ENCODE results near the gene SPIN4.
A peak's percentile ranks its signal among the peaks of the same experiment; 100 is the strongest.
"Not testable (repeated sequence)": the region's sequence is repeated elsewhere in the genome, so short reads cannot be mapped to it uniquely, and the experiment has no call there.

SPIN4 gene

GRCh38 chrX:63350941-63351616, at the start of gene SPIN4:
Gene SPIN4, minus strand, starts transcription at chrX:63351332. Its CDS starts 513 bp downstream, at chrX:63350819.
- peak; percentile 40 for DNase-seq (ENCODE audit: low read depth)

- DNase-seq (ENCODE audit: low read depth), result no peak
Measured at GRCh38 chrX:63400340-63400739, 49.2 kb upstream of the SPIN4 start.

- no peak for DNase-seq (ENCODE audit: low read depth)
Measured at GRCh38 chrX:63394872-63395271, 43.7 kb upstream of the SPIN4 start.

- not testable (repeated sequence) for DNase-seq (ENCODE audit: low read depth)
Measured at GRCh38 chrX:63393094-63393493, 42.0 kb upstream of the SPIN4 start.

GRCh38 chrX:63387411-63387810, 36.3 kb upstream of the SPIN4 start:
- no peak for DNase-seq (ENCODE audit: low read depth)

GRCh38 chrX:63384263-63384662, 33.1 kb upstream of the SPIN4 start:
- DNase-seq (ENCODE audit: low read depth), result not testable (repeated sequence)

- not testable (repeated sequence) for DNase-seq (ENCODE audit: low read depth)
Measured at GRCh38 chrX:63373012-63373411, 21.9 kb upstream of the SPIN4 start.

GRCh38 chrX:63367699-63368098, 16.6 kb upstream of the SPIN4 start:
- DNase-seq (ENCODE audit: low read depth), result not testable (repeated sequence)

GRCh38 chrX:63363788-63364187, 12.7 kb upstream of the SPIN4 start:
- DNase-seq (ENCODE audit: low read depth), result no peak

GRCh38 chrX:63361494-63361893, 10.4 kb upstream of the SPIN4 start:
- no peak for DNase-seq (ENCODE audit: low read depth)

- DNase-seq (ENCODE audit: low read depth), result no peak
Measured at GRCh38 chrX:63354484-63354883, 3.4 kb upstream of the SPIN4 start.

- DNase-seq (ENCODE audit: low read depth), result no peak
Measured at GRCh38 chrX:63350465-63350877, 661 bp downstream of the SPIN4 start.

- no peak for DNase-seq (ENCODE audit: low read depth)
Measured at GRCh38 chrX:63349307-63349706, 1.8 kb downstream of the SPIN4 start.

- no peak for DNase-seq (ENCODE audit: low read depth)
Measured at GRCh38 chrX:63330681-63331080, 20.5 kb downstream of the SPIN4 start.

GRCh38 chrX:63327788-63328187, 23.3 kb downstream of the SPIN4 start:
- no peak for DNase-seq (ENCODE audit: low read depth)

- no peak for DNase-seq (ENCODE audit: low read depth)
Measured at GRCh38 chrX:63299596-63299995, 51.5 kb downstream of the SPIN4 start.
